Epithelial cell of esophagus (primary cell): Measurements from ENCODE around the gene ZFR2.

Experiments used
- DNase-seq: peaks from one replicate; pipeline ENCODE4 v3.0.0; 2010; ENCODE audit warnings: low read depth
- H3K4me3 ChIP-seq: 2 replicates; pipeline ENCODE4 v1.5.1; 2011; ENCODE audit warnings: mild to moderate bottlenecking, low read length, control low read depth
- TF ChIP-seq, protein P1 (sequence below): IDR thresholded peaks from 2 replicates; pipeline ENCODE4 v1.5.1; 2011; ENCODE audit warnings: low read depth, mild to moderate bottlenecking, low read length, control low read depth, inconsistent platforms; ENCODE audit not compliant: insufficient read depth; ENCODE audit errors: missing control alignments

Gene ZFR2

DNA sequence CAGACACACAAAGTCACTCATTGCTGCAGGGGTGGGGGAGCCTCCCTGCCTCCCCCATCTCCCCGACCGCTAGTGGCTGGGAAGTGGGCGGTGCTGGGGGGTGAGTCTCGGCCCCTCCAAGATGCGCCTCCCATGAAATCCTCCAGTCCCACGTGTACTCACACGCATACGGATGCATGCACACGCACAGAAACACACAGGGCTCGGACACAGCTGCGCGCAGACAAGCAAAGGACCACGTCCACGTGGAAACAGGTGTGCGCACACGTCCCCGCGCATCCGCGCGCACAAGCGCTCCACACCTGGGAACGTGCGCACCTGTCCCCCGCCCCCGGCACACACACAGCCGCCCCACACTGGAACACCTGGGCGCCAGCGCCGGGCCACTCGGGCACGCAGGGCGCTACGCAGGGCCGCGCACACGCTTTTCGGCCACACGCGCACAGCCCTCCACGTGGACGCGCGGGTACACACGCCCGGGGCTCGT is 83.3 kb downstream of the ZFR2 start:
- DNase-seq: peak; percentile 10
- H3K4me3 ChIP-seq: no peak overlapping the region
- TF ChIP-seq, protein P1, sequence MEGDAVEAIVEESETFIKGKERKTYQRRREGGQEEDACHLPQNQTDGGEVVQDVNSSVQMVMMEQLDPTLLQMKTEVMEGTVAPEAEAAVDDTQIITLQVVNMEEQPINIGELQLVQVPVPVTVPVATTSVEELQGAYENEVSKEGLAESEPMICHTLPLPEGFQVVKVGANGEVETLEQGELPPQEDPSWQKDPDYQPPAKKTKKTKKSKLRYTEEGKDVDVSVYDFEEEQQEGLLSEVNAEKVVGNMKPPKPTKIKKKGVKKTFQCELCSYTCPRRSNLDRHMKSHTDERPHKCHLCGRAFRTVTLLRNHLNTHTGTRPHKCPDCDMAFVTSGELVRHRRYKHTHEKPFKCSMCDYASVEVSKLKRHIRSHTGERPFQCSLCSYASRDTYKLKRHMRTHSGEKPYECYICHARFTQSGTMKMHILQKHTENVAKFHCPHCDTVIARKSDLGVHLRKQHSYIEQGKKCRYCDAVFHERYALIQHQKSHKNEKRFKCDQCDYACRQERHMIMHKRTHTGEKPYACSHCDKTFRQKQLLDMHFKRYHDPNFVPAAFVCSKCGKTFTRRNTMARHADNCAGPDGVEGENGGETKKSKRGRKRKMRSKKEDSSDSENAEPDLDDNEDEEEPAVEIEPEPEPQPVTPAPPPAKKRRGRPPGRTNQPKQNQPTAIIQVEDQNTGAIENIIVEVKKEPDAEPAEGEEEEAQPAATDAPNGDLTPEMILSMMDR: no peak

DNA sequence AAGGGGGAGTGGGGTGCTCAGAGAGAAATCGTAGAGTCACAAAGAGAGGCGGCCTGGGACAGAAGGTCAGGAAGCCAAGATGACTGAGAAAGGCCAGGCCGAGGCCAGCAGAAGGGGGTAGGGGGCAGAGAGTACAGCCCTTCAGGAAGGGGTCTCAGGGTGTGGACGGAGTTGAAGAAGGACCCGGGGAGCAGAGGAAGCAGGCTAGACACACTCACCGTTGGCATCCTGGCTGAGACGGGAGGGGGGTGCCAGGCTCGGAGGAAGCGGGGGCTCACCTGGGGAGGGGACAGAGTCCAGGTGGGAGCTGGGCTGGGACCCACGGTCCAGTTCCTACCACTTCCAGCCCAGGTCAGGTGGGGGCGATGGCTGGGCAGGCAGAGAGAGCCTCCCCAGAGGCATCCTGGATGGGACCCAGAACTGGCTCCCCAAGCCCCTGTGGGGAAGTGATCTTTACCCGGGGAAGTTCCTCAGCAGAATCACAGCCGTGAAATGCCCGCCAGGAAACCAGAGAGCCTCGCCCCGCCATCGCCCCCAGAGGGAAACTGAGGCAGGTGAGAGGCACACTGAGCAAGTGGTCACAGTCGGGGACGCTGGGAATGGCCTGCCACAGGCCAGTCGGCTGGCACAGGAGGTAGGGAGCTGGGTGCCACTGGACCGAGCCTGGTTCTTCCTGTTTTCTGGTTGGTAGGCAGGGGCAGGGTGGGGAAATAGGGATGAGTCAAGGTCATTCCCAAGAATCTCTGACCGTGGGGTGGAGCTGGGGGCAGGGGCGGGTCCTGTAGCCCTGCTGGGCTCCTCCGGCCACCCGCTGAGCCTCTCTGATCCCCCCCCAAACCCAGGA is 84.0 kb downstream of the ZFR2 start:
- TF ChIP-seq, protein P1: no peak
- peak; percentile 22 for DNase-seq
- H3K4me3 ChIP-seq: no peak overlapping the region

DNA sequence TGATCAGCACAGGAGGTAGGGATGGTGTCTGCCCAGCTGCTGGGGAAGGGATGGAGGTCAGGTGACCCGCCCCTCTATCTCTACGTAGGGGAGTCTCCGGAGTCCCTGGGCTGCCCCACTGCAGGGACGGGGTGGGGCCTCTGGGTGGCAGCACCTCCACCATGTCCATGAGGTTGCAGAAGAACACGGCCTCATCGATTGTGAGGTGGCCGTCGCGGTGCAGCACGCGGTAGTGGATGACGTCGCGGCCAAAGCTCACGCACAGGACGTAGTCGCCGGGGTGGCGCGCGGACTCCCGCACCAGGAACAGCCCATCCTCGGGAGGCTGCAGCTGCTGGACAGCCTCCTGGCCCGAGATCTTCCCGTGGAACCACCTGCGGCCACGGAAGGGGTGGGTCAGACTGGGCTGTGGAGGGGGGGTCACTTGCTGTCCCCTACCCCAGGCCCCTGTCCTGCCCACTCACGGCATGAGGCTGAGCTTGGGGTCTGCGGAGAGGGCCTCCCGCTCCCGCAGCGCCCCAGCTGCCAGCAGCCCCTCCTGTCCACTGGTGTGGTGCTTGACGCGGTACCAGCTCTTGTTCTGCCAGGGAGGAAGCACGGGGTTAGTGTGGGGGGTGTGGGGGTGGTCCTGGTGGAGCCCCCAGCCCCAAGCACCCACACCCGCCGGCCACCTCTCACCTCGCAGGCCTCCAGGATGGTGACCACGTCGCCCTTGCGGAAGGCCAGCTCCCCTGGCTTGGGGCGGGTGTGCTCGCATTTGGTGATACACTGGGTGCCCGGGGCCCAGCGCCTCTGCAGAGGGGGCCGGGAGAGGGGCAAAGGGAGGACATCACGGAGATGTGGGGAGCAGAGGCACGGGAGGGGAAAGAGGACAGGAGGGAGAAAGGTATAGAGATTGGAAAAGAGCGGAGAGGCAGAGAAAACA is 84.9 kb downstream of the ZFR2 start:
- DNase-seq: no peak
- TF ChIP-seq, protein P1: no peak
- no peak overlapping the region for H3K4me3 ChIP-seq

DNA sequence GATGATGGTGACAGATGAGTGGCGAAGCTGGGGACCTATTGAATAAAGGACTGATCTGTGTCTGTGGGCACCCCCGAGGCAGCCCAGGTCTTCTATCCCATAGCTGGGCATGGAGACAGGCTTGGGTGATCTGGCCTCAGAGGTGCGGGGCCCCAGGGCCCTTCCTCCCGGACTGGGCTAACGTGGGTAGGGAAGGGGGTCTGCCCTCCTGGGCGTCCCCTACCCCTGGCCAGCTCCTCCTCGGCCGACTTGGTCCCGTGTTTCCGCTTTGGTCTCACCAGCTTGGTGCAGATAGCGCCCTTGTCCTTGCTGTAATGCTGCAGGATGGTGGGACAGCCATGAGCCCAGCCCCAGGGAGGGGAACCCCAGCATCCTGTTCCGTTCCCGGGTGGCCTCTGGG is 85.9 kb downstream of the ZFR2 start:
- H3K4me3 ChIP-seq: no peak overlapping the region
- TF ChIP-seq, protein P1: no peak
- DNase-seq: no peak

DNA sequence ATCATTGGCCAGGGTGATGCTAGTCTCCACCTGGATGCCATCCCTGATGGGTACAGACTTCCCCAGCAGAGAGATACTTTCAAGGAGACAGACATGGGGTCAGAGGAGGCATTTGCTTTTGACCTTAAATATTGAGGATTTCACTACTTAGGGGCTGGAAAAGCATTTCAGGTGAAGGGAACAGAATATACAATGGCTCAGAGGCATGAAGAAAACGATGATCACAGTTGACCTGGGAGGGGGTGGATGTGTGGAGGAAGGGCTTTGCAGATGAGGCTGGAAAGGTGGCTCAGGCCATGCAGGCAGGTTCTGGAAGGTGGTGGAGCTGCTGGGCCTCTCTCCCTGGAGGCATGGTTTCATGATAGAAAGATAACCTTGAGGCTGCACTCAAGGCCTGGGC is 86.5 kb downstream of the ZFR2 start:
- TF ChIP-seq, protein P1: no peak
- no peak overlapping the region for H3K4me3 ChIP-seq
- no peak for DNase-seq

DNA sequence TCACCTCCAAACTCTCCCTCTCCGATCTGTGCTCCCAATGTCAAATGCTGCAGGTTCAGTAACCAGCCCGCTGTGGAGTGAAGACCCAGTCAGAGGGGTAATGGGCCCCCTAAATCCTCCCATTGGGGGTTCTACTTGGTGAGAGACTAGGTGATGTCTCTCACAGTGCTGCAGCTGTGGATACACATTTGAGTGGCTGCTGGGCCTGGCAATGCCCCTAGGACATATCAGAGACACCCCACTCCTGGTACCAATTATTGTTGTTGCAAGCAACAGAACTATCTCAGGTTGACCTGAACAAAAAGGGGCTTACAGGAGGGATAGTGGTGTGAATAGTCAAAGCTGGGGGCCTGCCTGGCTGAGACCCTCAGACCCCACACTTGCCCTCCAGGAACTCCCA is 87.2 kb downstream of the ZFR2 start:
- DNase-seq: no peak
- TF ChIP-seq, protein P1: no peak
- no peak overlapping the region for H3K4me3 ChIP-seq
